Measurements from ENCODE around the gene STIMATE.

DNA sequence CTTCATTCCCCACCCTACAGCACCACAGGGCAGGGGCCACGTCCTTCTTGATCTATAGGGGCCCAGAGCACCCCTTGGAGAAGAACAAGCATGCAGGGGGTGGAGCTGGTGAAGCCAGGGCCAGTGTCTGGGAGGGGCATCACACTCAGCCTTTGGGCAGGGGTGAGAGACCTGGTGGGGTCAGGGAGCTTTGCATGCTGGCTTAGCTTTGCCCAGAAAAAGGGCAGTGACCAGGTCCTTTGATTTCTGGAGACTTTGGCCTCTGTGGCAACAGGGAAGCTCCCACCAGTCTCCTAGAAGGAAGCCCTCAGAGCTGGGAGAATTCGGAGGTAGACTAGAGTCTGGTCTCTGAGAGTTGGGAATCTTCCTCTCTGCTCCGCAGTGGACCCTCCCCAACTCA, 67.9 kb downstream of the STIMATE start:
- TF ChIP-seq, protein P1, sequence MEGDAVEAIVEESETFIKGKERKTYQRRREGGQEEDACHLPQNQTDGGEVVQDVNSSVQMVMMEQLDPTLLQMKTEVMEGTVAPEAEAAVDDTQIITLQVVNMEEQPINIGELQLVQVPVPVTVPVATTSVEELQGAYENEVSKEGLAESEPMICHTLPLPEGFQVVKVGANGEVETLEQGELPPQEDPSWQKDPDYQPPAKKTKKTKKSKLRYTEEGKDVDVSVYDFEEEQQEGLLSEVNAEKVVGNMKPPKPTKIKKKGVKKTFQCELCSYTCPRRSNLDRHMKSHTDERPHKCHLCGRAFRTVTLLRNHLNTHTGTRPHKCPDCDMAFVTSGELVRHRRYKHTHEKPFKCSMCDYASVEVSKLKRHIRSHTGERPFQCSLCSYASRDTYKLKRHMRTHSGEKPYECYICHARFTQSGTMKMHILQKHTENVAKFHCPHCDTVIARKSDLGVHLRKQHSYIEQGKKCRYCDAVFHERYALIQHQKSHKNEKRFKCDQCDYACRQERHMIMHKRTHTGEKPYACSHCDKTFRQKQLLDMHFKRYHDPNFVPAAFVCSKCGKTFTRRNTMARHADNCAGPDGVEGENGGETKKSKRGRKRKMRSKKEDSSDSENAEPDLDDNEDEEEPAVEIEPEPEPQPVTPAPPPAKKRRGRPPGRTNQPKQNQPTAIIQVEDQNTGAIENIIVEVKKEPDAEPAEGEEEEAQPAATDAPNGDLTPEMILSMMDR (conservative IDR thresholded peaks at IDR 0.05), result no peak
- no peak for TF ChIP-seq ZFX (IDR thresholded peaks at IDR 0.05)
